DND-41 (cell line): Measurements from ENCODE around the gene USP32.

ENCODE experiments used
- CTCF ChIP-seq: IDR thresholded peaks from 2 replicates; pipeline ENCODE4 v1.5.1; 2012; ENCODE audit warnings: borderline replicate concordance, low read length, moderate library complexity, mild to moderate bottlenecking; ENCODE audit not compliant: poor library complexity, severe bottlenecking; ENCODE audit errors: extremely low read depth
- EZH2 ChIP-seq: IDR thresholded peaks from 3 replicates; pipeline ENCODE4 v1.6.1; 2012; ENCODE audit warnings: borderline replicate concordance, low read depth, mild to moderate bottlenecking, moderate library complexity, low read length, inconsistent platforms; ENCODE audit not compliant: severe bottlenecking

DNA sequence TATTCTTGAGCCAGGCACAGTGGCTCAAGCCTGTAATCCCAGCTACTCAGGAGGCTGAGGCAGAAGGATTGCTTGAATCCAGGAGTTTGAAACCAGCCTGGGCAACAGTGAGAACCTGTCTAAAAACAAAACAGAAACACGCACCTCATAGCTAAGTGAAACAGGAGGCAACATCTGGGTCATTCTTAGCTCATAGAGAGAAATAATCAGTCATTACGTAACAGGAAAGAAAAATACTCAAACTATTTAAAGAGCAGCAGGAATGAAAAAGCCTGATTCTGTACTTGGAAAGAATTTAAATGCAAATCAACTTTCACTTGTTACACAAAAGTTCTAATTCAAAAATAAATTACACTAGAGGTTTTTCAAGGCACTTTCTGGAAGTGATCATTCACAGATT lies 47.6 kb upstream of the USP32 start:
- TF ChIP-seq CTCF (no peak), EZH2 (no peak)
